ENCODE data around the gene ABCG1.
"Not testable (repeated sequence)": the region's sequence is repeated elsewhere in the genome, so short reads cannot be mapped to it uniquely, and the experiment has no call there.

The ABCG1 gene

DNA sequence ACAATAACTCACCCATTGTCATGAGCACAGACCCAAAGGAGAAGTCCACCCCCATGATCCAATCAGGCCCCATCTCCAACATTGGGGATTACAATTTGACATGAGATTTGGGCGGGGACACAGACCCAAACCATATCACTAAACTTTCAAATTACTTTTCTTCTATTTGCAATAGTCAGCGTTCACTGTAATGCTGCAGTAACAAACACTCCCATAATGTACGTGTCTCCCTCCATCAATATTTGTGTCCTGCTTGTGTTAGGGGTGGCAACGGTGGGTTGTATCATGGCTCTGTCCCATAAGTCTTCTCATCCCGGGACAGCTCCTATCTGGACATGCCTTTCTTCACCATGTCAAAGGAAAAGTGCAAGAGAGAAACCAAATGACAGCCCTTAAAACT lies 70.0 kb downstream of the ABCG1 start:
- DNase-seq = no peak
- Histone ChIP-seq H3K4me3 (ENCODE audit: low read depth, low read length) (no peak overlapping the region), H3K27me3 (no peaks in the 10 kb centered on the region), H3K4me1 (no peaks in the 10 kb centered on the region), H3K36me3 (peaks cover 6% of the 10 kb centered on the region), H3K9me3 (no peaks in the 10 kb centered on the region; the same call in 1 of the 2 replicates)
- TF ChIP-seq, protein P1, sequence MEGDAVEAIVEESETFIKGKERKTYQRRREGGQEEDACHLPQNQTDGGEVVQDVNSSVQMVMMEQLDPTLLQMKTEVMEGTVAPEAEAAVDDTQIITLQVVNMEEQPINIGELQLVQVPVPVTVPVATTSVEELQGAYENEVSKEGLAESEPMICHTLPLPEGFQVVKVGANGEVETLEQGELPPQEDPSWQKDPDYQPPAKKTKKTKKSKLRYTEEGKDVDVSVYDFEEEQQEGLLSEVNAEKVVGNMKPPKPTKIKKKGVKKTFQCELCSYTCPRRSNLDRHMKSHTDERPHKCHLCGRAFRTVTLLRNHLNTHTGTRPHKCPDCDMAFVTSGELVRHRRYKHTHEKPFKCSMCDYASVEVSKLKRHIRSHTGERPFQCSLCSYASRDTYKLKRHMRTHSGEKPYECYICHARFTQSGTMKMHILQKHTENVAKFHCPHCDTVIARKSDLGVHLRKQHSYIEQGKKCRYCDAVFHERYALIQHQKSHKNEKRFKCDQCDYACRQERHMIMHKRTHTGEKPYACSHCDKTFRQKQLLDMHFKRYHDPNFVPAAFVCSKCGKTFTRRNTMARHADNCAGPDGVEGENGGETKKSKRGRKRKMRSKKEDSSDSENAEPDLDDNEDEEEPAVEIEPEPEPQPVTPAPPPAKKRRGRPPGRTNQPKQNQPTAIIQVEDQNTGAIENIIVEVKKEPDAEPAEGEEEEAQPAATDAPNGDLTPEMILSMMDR (IDR thresholded peaks at IDR 0.05; ENCODE audit: low read depth, low read length) = no peak

DNA sequence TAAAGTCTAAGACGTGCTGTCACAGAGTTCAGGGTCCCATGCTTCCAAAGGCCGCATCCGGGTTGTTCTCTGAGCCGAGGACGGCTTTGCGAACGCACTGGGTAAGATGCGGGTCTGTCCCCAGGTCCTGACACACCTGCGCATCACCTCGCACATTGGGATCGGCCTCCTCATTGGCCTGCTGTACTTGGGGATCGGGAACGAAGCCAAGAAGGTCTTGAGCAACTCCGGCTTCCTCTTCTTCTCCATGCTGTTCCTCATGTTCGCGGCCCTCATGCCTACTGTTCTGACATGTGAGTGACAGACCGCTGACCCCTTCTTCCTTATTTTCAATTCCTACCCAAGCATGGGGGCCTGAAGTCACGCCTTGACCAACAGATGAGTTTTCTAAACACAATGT lies 71.0 kb downstream of the ABCG1 start:
- TF ChIP-seq, protein P1 (IDR thresholded peaks at IDR 0.05; ENCODE audit: low read depth, low read length) = no peak
- Histone ChIP-seq H3K9me3 (no peaks in the 10 kb centered on the region; the same call in 1 of the 2 replicates), H3K4me1 (no peaks in the 10 kb centered on the region), H3K27me3 (no peaks in the 10 kb centered on the region), H3K4me3 (ENCODE audit: low read depth, low read length) (no peak overlapping the region), H3K36me3 (peaks cover 6% of the 10 kb centered on the region)
- no peak for DNase-seq

DNA sequence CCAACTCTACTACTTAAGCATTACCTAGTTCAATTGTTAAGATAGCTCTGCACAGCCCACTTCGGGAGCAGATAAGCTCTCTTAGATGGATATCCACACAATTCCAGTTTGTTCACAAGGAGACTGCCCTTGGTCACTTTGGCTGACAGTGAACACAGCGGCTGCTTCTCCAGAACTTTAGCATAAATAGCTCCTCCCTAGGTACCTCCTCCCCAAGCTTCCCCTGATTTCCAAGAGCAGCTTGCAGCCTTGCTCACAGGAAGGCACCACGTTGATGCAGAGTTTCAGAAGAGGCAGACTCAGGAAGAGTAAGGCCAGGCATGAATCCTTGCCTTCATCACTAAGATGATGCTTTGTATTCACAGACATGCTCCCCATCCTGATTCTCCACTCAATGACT lies 71.6 kb downstream of the ABCG1 start:
- TF ChIP-seq, protein P1 (IDR thresholded peaks at IDR 0.05; ENCODE audit: low read depth, low read length) = no peak
- Histone ChIP-seq H3K27me3 (no peaks in the 10 kb centered on the region), H3K4me3 (ENCODE audit: low read depth, low read length) (no peak overlapping the region), H3K9me3 (no peaks in the 10 kb centered on the region; the same call in 1 of the 2 replicates), H3K36me3 (peaks cover 6% of the 10 kb centered on the region), H3K4me1 (no peaks in the 10 kb centered on the region)
- no peak for DNase-seq

DNA sequence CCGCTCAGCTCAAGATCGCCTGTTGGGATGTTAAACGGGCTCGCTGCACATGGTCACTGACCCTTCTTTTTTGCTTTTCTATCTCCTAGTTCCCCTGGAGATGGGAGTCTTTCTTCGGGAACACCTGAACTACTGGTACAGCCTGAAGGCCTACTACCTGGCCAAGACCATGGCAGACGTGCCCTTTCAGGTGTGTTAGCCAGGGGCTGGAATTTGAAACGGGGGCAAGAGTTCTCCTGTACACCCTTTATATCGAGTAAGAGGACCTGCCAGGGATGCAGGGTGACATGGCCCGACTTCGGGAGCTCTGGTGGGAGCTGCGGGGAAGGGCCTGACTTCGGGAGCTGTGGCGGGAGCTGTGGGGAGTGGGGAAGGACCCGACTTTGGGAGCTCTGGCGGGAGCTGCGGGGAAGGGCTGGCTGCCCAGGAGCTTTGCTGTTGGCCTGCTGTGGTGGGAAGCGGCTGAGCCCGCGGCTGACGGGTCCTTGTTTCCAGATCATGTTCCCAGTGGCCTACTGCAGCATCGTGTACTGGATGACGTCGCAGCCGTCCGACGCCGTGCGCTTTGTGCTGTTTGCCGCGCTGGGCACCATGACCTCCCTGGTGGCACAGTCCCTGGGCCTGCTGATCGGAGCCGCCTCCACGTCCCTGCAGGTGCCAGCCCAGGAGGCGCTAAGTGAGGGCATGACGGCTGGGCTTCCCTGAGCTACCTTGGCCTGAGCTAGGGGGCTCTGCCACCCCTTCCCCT lies 72.2 kb downstream of the ABCG1 start:
- Histone ChIP-seq H3K9me3 (no peaks in the 10 kb centered on the region; the same call in 1 of the 2 replicates), H3K36me3 (peaks cover 4% of the 10 kb centered on the region), H3K4me1 (no peaks in the 10 kb centered on the region), H3K4me3 (ENCODE audit: low read depth, low read length) (no peak overlapping the region), H3K27me3 (no peaks in the 10 kb centered on the region)
- DNase-seq = no peak
- TF ChIP-seq, protein P1 (IDR thresholded peaks at IDR 0.05; ENCODE audit: low read depth, low read length) = no peak

DNA sequence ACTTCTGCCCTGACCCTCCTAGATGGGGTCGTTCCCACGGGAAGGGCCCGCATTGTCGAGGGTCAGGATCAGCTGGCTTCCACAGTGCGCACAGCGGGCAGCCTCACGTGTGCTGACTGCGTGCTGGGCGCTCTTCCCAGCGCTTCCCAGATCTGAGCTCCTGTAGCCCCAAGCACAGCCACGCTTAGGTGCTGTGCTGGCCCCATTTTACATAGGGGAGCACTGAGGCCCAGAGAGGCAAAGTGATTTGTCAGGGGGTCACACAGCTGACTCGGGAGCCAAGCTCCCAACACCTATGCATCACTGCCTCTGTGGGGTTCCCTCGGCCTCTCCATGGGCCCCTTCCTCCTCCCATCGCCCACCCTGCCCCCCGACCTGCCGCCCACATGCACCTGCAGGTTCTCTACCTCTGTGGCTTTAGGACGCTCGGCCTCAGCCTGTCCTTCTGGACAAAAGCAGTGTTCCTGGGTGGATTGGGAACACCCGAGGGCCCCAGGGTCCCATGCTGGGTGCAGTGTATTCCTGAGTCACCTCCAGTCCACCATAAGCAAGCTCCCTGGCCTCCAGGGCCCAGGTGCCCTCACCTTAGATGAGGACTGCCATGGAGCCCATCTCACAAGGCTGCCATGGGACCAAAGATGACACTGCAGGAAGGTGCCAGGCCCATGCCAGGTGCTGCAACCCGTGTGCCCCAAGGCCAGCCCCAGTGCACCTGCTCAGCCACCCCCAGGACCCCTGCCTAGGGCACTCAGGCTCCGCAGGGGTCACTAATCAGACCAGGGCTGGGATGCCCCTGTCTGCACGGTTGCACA lies 73.0 kb downstream of the ABCG1 start:
- Histone ChIP-seq H3K9me3 (no peaks in the 10 kb centered on the region; the same call in 1 of the 2 replicates), H3K27me3 (no peaks in the 10 kb centered on the region), H3K4me1 (no peaks in the 10 kb centered on the region), H3K4me3 (ENCODE audit: low read depth, low read length) (no peak overlapping the region), H3K36me3 (peaks cover 4% of the 10 kb centered on the region)
- TF ChIP-seq, protein P1 (IDR thresholded peaks at IDR 0.05; ENCODE audit: low read depth, low read length) = no peak
- DNase-seq = no peak

DNA sequence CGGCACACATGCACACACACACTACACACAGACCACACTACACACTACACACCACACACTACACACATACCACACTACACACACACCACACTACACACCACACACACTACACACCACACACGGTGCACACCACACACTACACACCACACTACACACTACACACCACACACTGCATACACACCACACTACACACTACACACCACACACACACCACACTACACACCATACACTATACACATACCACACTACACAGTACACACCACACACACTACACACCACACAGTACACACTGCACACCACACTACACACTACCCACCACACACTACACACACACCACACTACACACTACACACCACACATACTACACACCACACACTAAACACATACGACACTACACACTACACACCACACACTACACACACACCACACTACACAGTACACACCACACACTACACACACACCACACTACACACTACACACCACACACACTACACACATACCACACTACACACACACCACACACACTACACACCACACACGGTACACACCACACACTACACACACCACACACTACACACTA lies 73.7 kb downstream of the ABCG1 start:
- H3K4me1 ChIP-seq; H3K27me3 ChIP-seq; DNase-seq; H3K9me3 ChIP-seq; H3K36me3 ChIP-seq; H3K4me3 ChIP-seq (ENCODE audit: low read depth, low read length): not testable (repeated sequence)

Data from BE2C (cell line).